Measurements from ENCODE around the gene AASDHPPT. TPM values are rescaled to one million over a fixed set of nuclear protein-coding genes. Genes with fewer than 3 reads are reported as not detected.
A peak's percentile ranks its signal among the peaks of the same experiment; 100 is the strongest.

The AASDHPPT gene
- total and polyA plus RNA-seq, 9 of the 15 experiments (the other 6 are each of a cell fraction or from before 2014, with no cell fraction given): 48.7 to 115 (median 69.0) TPM

- TF ChIP-seq, protein P1, sequence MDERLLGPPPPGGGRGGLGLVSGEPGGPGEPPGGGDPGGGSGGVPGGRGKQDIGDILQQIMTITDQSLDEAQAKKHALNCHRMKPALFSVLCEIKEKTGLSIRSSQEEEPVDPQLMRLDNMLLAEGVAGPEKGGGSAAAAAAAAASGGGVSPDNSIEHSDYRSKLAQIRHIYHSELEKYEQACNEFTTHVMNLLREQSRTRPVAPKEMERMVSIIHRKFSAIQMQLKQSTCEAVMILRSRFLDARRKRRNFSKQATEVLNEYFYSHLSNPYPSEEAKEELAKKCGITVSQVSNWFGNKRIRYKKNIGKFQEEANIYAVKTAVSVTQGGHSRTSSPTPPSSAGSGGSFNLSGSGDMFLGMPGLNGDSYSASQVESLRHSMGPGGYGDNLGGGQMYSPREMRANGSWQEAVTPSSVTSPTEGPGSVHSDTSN (CRISPR knock-in tag; IDR thresholded peaks at IDR 0.05; ENCODE audit: low read depth): peak; percentile 75
- TF ChIP-seq, protein P1 (tag; conservative IDR thresholded peaks at IDR 0.05; ENCODE audit: low read depth): peak; percentile 97
- TF ChIP-seq KLF10 (CRISPR knock-in tag; IDR thresholded peaks at IDR 0.05) (no peak), PCBP2 (IDR thresholded peaks at IDR 0.05; ENCODE audit: low read depth, low read length, poor library complexity, severe bottlenecking) (no peak), MEIS2 (IDR thresholded peaks at IDR 0.05; ENCODE audit: partially characterized antibody) (peak; percentile 33), ATF7 (IDR thresholded peaks at IDR 0.05) (peak; percentile 96), GABPB1 (CRISPR knock-in tag; IDR thresholded peaks at IDR 0.05) (peak; percentile 54; the same call in 1 of the 2 replicates), RFX5 (IDR thresholded peaks at IDR 0.05; ENCODE audit: low read depth, low read length) (no peak), MNT (conservative IDR thresholded peaks at IDR 0.05) (peak in 1 of 2 experiments; percentile 7; a peak in 2 of 4 replicates), NR2C2 (CRISPR knock-in tag; IDR thresholded peaks at IDR 0.05) (0 out of 2 replicates have a peak, but pooled peaks have one; percentile 76), NR2C2 (tag; IDR thresholded peaks at IDR 0.05) (no peak; the same call in 1 of the 2 replicates)
- TF ChIP-seq, protein P2, sequence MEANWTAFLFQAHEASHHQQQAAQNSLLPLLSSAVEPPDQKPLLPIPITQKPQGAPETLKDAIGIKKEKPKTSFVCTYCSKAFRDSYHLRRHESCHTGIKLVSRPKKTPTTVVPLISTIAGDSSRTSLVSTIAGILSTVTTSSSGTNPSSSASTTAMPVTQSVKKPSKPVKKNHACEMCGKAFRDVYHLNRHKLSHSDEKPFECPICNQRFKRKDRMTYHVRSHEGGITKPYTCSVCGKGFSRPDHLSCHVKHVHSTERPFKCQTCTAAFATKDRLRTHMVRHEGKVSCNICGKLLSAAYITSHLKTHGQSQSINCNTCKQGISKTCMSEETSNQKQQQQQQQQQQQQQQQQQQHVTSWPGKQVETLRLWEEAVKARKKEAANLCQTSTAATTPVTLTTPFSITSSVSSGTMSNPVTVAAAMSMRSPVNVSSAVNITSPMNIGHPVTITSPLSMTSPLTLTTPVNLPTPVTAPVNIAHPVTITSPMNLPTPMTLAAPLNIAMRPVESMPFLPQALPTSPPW (CRISPR knock-in tag; IDR thresholded peaks at IDR 0.05): peak; percentile 76
These were observed 398 bp upstream of the AASDHPPT start, which contains the start of gene KBTBD3 (continued) for GRCh38 chr11:106076919-106077608.

Measured in K562 (cell line).